DND-41 (cell line): Measurements from ENCODE around the gene SPATA1.

ENCODE experiments used
- CTCF ChIP-seq: IDR thresholded peaks from 2 replicates; pipeline ENCODE4 v1.5.1; 2012; ENCODE audit warnings: borderline replicate concordance, low read length, moderate library complexity, mild to moderate bottlenecking; ENCODE audit not compliant: poor library complexity, severe bottlenecking; ENCODE audit errors: extremely low read depth
- EZH2 ChIP-seq: IDR thresholded peaks from 3 replicates; pipeline ENCODE4 v1.6.1; 2012; ENCODE audit warnings: borderline replicate concordance, low read depth, mild to moderate bottlenecking, moderate library complexity, low read length, inconsistent platforms; ENCODE audit not compliant: severe bottlenecking

GRCh38 chr1:84574936-84575335 is 68.8 kb downstream of the SPATA1 start:
- TF ChIP-seq CTCF (no peak), EZH2 (no peak)
